Tibial nerve (tissue), 4 donors: ENCODE results near the gene HYDIN.

ENCODE experiments used
- EP300 ChIP-seq, 2 donors: sonication (generic); formaldehyde crosslinking; IDR thresholded peaks; one replicate each; pipeline ENCODE4 v1.6.1; 2017; ENCODE audit warnings: antibody characterized with exemption in 2 of 2, mild to moderate bottlenecking in 1 of 2
- POLR2A ChIP-seq, 2 donors: fragments of 450-650 bp; IDR thresholded peaks; one replicate each; pipeline ENCODE4 v1.6.1; 2017; ENCODE audit warnings: antibody characterized with exemption in 2 of 2, mild to moderate bottlenecking in 2 of 2, moderate library complexity in 2 of 2
- TF ChIP-seq, protein P1 (sequence below), 5 experiments: fragments of 200-600 bp in 3 of 5; fragments of 450-650 bp in 2 of 5; sonication (generic) in 3 of 5; IDR thresholded peaks; one replicate each; pipeline ENCODE4 v1.5.1; 2016 to 2019; ENCODE audit warnings: antibody characterized with exemption in 5 of 5, mild to moderate bottlenecking in 3 of 5, moderate library complexity in 2 of 5

DNA sequence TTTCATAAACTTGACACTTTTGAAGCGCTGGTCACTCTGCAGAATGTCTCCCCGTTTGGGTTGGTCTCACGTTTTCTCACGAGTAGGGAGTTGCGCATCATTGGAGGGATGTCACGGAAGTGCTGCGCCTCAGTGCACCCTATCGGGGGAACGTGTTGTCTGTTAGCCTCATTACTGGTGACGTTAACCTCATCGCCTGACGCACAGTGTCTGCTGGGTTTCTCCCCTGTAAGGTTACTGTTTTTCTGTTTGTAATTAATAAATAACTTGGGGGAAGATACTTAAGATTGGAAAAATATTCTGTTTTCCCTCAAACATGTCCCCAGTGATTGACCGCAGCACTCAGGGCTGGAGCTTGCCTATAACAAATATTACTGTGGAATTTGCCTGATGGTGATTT lies 456.3 kb downstream of the HYDIN start:
- TF ChIP-seq, protein P1, sequence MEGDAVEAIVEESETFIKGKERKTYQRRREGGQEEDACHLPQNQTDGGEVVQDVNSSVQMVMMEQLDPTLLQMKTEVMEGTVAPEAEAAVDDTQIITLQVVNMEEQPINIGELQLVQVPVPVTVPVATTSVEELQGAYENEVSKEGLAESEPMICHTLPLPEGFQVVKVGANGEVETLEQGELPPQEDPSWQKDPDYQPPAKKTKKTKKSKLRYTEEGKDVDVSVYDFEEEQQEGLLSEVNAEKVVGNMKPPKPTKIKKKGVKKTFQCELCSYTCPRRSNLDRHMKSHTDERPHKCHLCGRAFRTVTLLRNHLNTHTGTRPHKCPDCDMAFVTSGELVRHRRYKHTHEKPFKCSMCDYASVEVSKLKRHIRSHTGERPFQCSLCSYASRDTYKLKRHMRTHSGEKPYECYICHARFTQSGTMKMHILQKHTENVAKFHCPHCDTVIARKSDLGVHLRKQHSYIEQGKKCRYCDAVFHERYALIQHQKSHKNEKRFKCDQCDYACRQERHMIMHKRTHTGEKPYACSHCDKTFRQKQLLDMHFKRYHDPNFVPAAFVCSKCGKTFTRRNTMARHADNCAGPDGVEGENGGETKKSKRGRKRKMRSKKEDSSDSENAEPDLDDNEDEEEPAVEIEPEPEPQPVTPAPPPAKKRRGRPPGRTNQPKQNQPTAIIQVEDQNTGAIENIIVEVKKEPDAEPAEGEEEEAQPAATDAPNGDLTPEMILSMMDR (IDR thresholded peaks at IDR 0.05): no peak
- TF ChIP-seq POLR2A (IDR thresholded peaks at IDR 0.05) (no peak), EP300 (IDR thresholded peaks at IDR 0.05) (no peak)
